MM.1S (cell line): ENCODE results near the gene GABRG3.

ENCODE experiments used
- DNase-seq: peaks from one replicate; pipeline ENCODE4 v3.0.0-alpha.2; 2015
- H2AFZ ChIP-seq: fragments of 300-600 bp; sonication (generic); 2 replicates; pipeline ENCODE4 v1.6.0; 2016; ENCODE audit warnings: antibody characterized with exemption, low read length
- H3F3A ChIP-seq: fragments of 300-600 bp; sonication (generic); 2 replicates; pipeline ENCODE4 v1.6.1; 2016; ENCODE audit warnings: mild to moderate bottlenecking, antibody characterized with exemption, low read length, moderate library complexity, mixed read lengths; ENCODE audit not compliant: insufficient read depth
- H3K27ac ChIP-seq: fragments of 300-600 bp; sonication (generic); 2 replicates; pipeline ENCODE4 v1.5.1; 2016; ENCODE audit warnings: mild to moderate bottlenecking, low read length
- H3K27me3 ChIP-seq: fragments of 300-600 bp; sonication (generic); replicated peaks from 2 replicates; pipeline ENCODE4 v1.6.0; 2016; ENCODE audit warnings: low read length; ENCODE audit not compliant: insufficient read depth
- H3K36me3 ChIP-seq: fragments of 300-600 bp; sonication (generic); replicated peaks from 2 replicates; pipeline ENCODE4 v1.6.1; 2016; ENCODE audit warnings: mild to moderate bottlenecking, low read length, mixed read lengths; ENCODE audit not compliant: insufficient read depth
- H3K4me1 ChIP-seq: fragments of 300-600 bp; sonication (generic); 2 replicates; pipeline ENCODE4 v1.6.1; 2016; ENCODE audit warnings: low read length, mixed read lengths
- H3K4me2 ChIP-seq: fragments of 300-600 bp; sonication (generic); 2 replicates; pipeline ENCODE4 v1.6.0; 2016; ENCODE audit warnings: low read depth, low read length
- H3K4me3 ChIP-seq: fragments of 300-600 bp; sonication (generic); 2 replicates; pipeline ENCODE4 v1.5.1; 2016; ENCODE audit warnings: low read length, mixed read lengths
- H3K79me2 ChIP-seq: fragments of 300-600 bp; sonication (generic); 2 replicates; pipeline ENCODE4 v1.6.1; 2016; ENCODE audit warnings: mixed run types, low read length, mixed read lengths
- H3K9ac ChIP-seq: fragments of 300-600 bp; sonication (generic); 2 replicates; pipeline ENCODE4 v1.6.1; 2016; ENCODE audit warnings: low read length, mixed read lengths
- H3K9me2 ChIP-seq: fragments of 300-600 bp; sonication (generic); replicated peaks from 2 replicates; pipeline ENCODE4 v1.6.1; 2016; ENCODE audit warnings: mild to moderate bottlenecking, low read length, mixed read lengths; ENCODE audit not compliant: insufficient read depth
- H3K9me3 ChIP-seq: fragments of 300-600 bp; sonication (generic); replicated peaks from 2 replicates; pipeline ENCODE4 v1.6.1; 2016; ENCODE audit warnings: mild to moderate bottlenecking, low read length, mixed read lengths; ENCODE audit not compliant: insufficient read depth
- H4K20me1 ChIP-seq: fragments of 300-600 bp; sonication (generic); 2 replicates; pipeline ENCODE4 v1.6.1; 2016; ENCODE audit warnings: mild to moderate bottlenecking, low read length, moderate library complexity, mixed read lengths; ENCODE audit not compliant: insufficient read depth
- EZH2 ChIP-seq: fragments of 300-600 bp; sonication (generic); optimal IDR thresholded peaks from 2 replicates; pipeline ENCODE3; 2017; ENCODE audit warnings: low read depth, mild to moderate bottlenecking, antibody characterized with exemption, low read length, mixed read lengths
- EZH2phosphoT487 ChIP-seq: fragments of 300-600 bp; sonication (generic); IDR thresholded peaks from 2 replicates; pipeline ENCODE4 v1.6.1; 2018; ENCODE audit warnings: antibody characterized with exemption, low read length
- TF ChIP-seq, protein P1 (sequence below): fragments of 300-600 bp; sonication (generic); IDR thresholded peaks from 2 replicates; pipeline ENCODE4 v1.5.1; 2016; ENCODE audit warnings: antibody characterized with exemption, low read length, mixed read lengths

The GABRG3 gene

DNA sequence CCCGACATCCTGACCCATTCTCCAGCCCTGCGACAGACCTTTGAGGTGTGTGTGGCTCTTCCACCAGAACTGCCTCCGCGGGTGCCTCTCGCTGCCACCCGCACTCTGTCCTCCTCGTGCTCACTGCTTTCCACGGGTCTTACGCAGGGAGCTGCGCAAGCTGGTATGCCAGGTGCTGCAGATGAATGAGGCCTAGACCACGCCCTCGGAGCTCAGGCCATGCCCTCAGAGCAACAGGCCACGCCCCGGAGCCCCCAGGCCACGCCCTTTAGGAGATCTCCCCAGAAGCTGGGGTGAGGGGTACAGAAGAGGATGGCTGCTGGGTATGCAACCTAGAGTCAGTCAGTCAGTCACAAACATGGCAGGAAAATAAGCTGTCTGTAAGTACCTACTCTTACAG lies 300.3 kb downstream of the GABRG3 start:
- H2AFZ ChIP-seq = no peak overlapping the region
- H3K9ac ChIP-seq = no peak overlapping the region
- H3K27ac ChIP-seq = no peak overlapping the region
- TF ChIP-seq, protein P1, sequence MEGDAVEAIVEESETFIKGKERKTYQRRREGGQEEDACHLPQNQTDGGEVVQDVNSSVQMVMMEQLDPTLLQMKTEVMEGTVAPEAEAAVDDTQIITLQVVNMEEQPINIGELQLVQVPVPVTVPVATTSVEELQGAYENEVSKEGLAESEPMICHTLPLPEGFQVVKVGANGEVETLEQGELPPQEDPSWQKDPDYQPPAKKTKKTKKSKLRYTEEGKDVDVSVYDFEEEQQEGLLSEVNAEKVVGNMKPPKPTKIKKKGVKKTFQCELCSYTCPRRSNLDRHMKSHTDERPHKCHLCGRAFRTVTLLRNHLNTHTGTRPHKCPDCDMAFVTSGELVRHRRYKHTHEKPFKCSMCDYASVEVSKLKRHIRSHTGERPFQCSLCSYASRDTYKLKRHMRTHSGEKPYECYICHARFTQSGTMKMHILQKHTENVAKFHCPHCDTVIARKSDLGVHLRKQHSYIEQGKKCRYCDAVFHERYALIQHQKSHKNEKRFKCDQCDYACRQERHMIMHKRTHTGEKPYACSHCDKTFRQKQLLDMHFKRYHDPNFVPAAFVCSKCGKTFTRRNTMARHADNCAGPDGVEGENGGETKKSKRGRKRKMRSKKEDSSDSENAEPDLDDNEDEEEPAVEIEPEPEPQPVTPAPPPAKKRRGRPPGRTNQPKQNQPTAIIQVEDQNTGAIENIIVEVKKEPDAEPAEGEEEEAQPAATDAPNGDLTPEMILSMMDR = no peak
- no peak for TF ChIP-seq EZH2phosphoT487
- no peak for TF ChIP-seq EZH2
- no peaks in the 10 kb centered on the region for H3K9me2 ChIP-seq
- no peaks in the 10 kb centered on the region for H3K4me1 ChIP-seq
- H4K20me1 ChIP-seq = no peaks in the 10 kb centered on the region
- H3K9me3 ChIP-seq = no peaks in the 10 kb centered on the region
- H3K79me2 ChIP-seq = no peaks in the 10 kb centered on the region
- no peaks in the 10 kb centered on the region for H3K27me3 ChIP-seq
- DNase-seq = no peak
- no peaks in the 10 kb centered on the region for H3K36me3 ChIP-seq
- H3K4me3 ChIP-seq = no peak overlapping the region
- H3K4me2 ChIP-seq = no peak overlapping the region
- no peaks in the 10 kb centered on the region for H3F3A ChIP-seq

DNA sequence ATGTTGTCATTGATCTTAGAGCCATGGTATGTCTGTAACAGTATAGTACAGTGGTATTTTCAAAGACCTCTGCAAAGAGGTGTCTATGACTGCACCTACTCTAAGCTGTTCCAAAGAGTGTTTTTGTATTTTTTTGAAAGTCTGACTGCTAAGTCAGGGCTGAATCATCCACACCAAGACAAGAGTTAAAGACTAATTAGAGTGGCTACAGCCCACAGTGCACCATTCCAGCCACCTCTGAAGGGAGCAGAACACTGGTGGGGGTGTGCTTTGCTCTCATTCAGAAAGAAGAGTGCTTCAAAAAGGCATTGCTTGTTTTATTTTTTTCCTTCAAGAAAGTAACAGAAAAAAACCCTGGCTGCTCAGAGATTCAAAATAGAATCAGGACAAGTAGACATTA lies 301.4 kb downstream of the GABRG3 start:
- Histone ChIP-seq H2AFZ (no peak overlapping the region), H3K27ac (no peak overlapping the region), H4K20me1 (no peaks in the 10 kb centered on the region), H3K9ac (no peak overlapping the region), H3K9me2 (no peaks in the 10 kb centered on the region), H3K79me2 (no peaks in the 10 kb centered on the region), H3F3A (no peaks in the 10 kb centered on the region), H3K36me3 (no peaks in the 10 kb centered on the region), H3K27me3 (no peaks in the 10 kb centered on the region), H3K9me3 (no peaks in the 10 kb centered on the region), H3K4me3 (no peak overlapping the region), H3K4me2 (no peak overlapping the region), H3K4me1 (no peaks in the 10 kb centered on the region)
- TF ChIP-seq, protein P1 = no peak
- no peak for TF ChIP-seq EZH2phosphoT487
- no peak for TF ChIP-seq EZH2
- no peak for DNase-seq

DNA sequence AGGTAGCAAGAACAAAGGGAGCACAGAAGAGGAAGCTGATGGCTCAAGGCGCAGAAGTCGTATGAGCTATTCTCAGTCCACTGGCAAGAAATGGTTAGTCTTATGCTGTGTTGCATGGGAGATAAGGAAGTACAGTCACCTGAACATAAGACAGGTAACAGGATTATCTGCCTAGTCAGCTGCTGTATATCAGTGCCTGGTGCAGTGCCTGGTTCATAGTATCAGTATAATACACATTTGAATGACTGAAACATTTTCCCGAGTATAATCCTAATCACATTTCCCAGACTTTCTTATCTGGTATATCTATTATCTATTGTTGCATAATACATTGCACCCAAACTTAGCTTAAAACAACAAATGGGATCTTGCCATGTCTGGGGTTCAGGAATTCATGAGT lies 302.5 kb downstream of the GABRG3 start:
- Histone ChIP-seq H4K20me1 (no peaks in the 10 kb centered on the region), H3K79me2 (no peaks in the 10 kb centered on the region), H3K4me2 (no peak overlapping the region), H3K9me2 (no peaks in the 10 kb centered on the region), H3K9me3 (no peaks in the 10 kb centered on the region), H3K4me1 (no peaks in the 10 kb centered on the region), H3K4me3 (no peak overlapping the region), H3F3A (no peaks in the 10 kb centered on the region), H3K27me3 (no peaks in the 10 kb centered on the region), H3K9ac (no peak overlapping the region), H2AFZ (no peak overlapping the region), H3K36me3 (no peaks in the 10 kb centered on the region), H3K27ac (no peak overlapping the region)
- no peak for TF ChIP-seq EZH2phosphoT487
- TF ChIP-seq, protein P1 = no peak
- no peak for TF ChIP-seq EZH2
- no peak for DNase-seq
